Measurements from ENCODE around the gene ADAD2. TPM values are rescaled to one million over a fixed set of nuclear protein-coding genes. Genes with fewer than 3 reads are reported as not detected.

Gene ADAD2
- total RNA-seq (1 to 10 TPM in 1 of 9 donors, under 1 TPM in 6, not detected in 2; 0.12 to 1.2 (median 0.55) TPM), polyA plus RNA-seq (10 to 100 TPM in 1 of 3 donors, 1 to 10 TPM in 1, not detected in 1; 2.3 to 11.6 TPM)
- long read RNA-seq, donor 1, result 0 reads
- long read RNA-seq, donor 2, result 0 reads
- long read RNA-seq, donor 3, result 0 reads
- long read RNA-seq, donor 4, result 0 reads
- long read RNA-seq, donor 5, result 0 reads
- long read RNA-seq, donor 6, result 0 reads
- long read RNA-seq, donor 7, result 0 reads
- long read RNA-seq, donor 8, result 0 reads
- long read RNA-seq, donor 9, result 0 reads
- long read RNA-seq, donor 10, result 0 reads

DNA sequence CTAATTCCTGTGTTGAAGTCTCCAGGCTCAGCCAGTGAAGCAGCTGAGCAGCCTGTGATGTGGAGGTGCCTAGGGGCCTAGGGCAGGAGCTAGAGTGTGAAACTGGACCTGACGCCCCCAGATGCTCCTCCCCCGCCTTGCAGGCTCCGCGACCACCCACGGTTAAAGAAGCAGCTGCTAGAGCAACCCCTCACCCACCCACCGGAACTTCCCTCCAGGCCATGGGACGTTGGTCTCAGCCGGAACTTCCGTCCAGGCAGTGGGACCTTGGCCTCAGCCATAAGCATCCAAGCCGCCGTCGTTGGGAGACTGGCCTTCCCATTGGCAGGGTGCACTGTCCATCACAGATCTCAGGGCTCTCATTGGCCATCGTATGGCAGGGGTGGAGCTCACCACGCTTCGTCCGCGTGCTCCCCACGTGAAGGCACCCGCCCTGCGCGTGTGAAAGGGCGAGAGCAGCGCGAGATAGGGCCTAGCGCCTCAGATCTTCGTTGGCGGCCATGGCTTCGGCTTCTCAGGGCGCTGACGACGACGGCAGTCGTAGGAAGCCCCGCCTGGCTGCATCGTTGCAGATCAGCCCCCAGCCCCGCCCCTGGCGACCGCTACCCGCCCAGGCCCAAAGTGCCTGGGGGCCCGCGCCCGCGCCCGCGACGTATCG is at the start of gene ADAD2:
ADAD2 (plus strand) TSS at position 427 of the 658 bp plus-strand sequence; CDS start at position 501, 74 bp downstream.
- Histone ChIP-seq H3K9me3 (replicated peaks in 1 of 3) (no peaks in the 10 kb centered on the region), H3K27me3 (no peaks in the 10 kb centered on the region), H3K27ac (no peak within 1 kb of the TSS), H3K4me1 (replicated peaks in 1 of 2) (peaks cover 4 to 6% of the 10 kb centered on the region in 2 donors), H3K4me3 (no peak within 1 kb of the TSS), H3K36me3 (replicated peaks in 1 of 2) (no peaks in the 10 kb centered on the region)
- no peak for DNase-seq
- intact Hi-C loops (cut with DNase I), result no loop called here
- 80 to 90% (median 89%) methylated on average over 7 to 47 of the region's 47 CpGs for WGBS, 4 donors
- TF ChIP-seq POLR2A (IDR thresholded peaks at IDR 0.05) (no peak), CTCF (IDR thresholded peaks at IDR 0.05) (no peak)

- WGBS, 4 donors, result 96 to 100% (median 99%) methylated on average over 1 of the region's 1 CpG
- peaks cover 17 to 19% of the 10 kb centered on the region in 2 donors for H3K4me1 ChIP-seq (replicated peaks in 1 of 2)
- H3K27me3 ChIP-seq, result no peaks in the 10 kb centered on the region
- intact Hi-C loops (cut with DNase I), result no loop called here
- no peak overlapping the region for H3K4me3 ChIP-seq
- DNase-seq, result no peak
- H3K9me3 ChIP-seq (replicated peaks in 1 of 3), result no peaks in the 10 kb centered on the region
- peak overlapping the region in 1 of 5 donors; percentile 52 for H3K27ac ChIP-seq
- no peaks in the 10 kb centered on the region for H3K36me3 ChIP-seq (replicated peaks in 1 of 2)
- TF ChIP-seq CTCF (IDR thresholded peaks at IDR 0.05) (no peak), POLR2A (IDR thresholded peaks at IDR 0.05) (no peak)
Measured at GRCh38 chr16:84143081-84143480, 47.9 kb upstream of the ADAD2 start.

DNA sequence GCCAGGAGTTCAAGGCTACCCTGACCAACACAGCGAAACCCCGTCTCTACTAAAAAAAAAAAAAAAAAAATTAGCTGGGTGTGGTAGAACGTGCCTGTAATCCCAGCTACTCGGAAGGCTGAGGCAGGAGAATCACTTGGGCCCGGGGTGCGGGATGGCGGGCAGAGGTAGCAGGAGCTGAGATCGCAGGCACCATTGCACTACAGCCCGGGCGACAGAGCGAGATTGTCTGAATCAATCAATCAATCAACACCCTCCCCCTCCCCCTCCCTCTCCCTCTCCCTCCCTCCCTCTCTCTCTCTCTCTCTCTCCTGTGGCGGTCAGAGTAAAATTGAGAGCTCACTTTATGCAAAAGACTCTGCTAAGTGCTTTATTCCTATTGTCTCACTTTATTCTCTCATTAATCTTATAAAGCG is 47.2 kb upstream of the ADAD2 start:
- intact Hi-C loops (cut with DNase I), result no loop called here
- 15 to 21% (median 17%) methylated on average over 13 of the region's 13 CpGs for WGBS, 4 donors
- DNase-seq, result peak in 4 of 7 donors; percentile 20 to 40 (median 32)
- Histone ChIP-seq H3K9me3 (replicated peaks in 1 of 3) (no peaks in the 10 kb centered on the region), H3K36me3 (replicated peaks in 1 of 2) (no peaks in the 10 kb centered on the region), H3K4me1 (replicated peaks in 1 of 2) (peaks cover 12 to 16% of the 10 kb centered on the region in 2 donors), H3K4me3 (peak overlapping the region in 2 of 4 donors; percentile 90 to 95), H3K27me3 (no peaks in the 10 kb centered on the region), H3K27ac (peak overlapping the region in 2 of 5 donors; percentile 79 to 87)
- no peak for TF ChIP-seq POLR2A (IDR thresholded peaks at IDR 0.05)
- TF ChIP-seq CTCF (IDR thresholded peaks at IDR 0.05), result no peak

- Histone ChIP-seq H3K9me3 (replicated peaks in 1 of 3) (no peaks in the 10 kb centered on the region), H3K27ac (peak overlapping the region in 4 of 5 donors; percentile 24 to 89 (median 83)), H3K36me3 (replicated peaks in 1 of 2) (no peaks in the 10 kb centered on the region), H3K27me3 (no peaks in the 10 kb centered on the region), H3K4me1 (replicated peaks in 1 of 2) (peaks cover 7 to 13% of the 10 kb centered on the region in 2 donors), H3K4me3 (peak overlapping the region; percentile 1 to 95 (median 82))
- intact Hi-C loops (cut with DNase I), result no loop called here
- DNase-seq, result peak in 6 of 7 donors; percentile 20 to 42 (median 37)
- 1 to 4% (median 1%) methylated on average over 25 to 39 of the region's 39 CpGs for WGBS, 4 donors
- TF ChIP-seq CTCF (IDR thresholded peaks at IDR 0.05) (no peak), POLR2A (IDR thresholded peaks at IDR 0.05) (no peak)
Measured at GRCh38 chr16:84144209-84144858, 46.6 kb upstream of the ADAD2 start.
